DND-41 (cell line): ENCODE measurements around the gene DEPP1.

Source experiments
- EZH2 ChIP-seq: IDR thresholded peaks from 3 replicates; pipeline ENCODE4 v1.6.1; 2012; ENCODE audit warnings: borderline replicate concordance, low read depth, mild to moderate bottlenecking, moderate library complexity, low read length, inconsistent platforms; ENCODE audit not compliant: severe bottlenecking
- TF ChIP-seq, protein P1 (sequence below): IDR thresholded peaks from 2 replicates; pipeline ENCODE4 v1.5.1; 2012; ENCODE audit warnings: borderline replicate concordance, low read length, moderate library complexity, mild to moderate bottlenecking; ENCODE audit not compliant: poor library complexity, severe bottlenecking; ENCODE audit errors: extremely low read depth

DNA sequence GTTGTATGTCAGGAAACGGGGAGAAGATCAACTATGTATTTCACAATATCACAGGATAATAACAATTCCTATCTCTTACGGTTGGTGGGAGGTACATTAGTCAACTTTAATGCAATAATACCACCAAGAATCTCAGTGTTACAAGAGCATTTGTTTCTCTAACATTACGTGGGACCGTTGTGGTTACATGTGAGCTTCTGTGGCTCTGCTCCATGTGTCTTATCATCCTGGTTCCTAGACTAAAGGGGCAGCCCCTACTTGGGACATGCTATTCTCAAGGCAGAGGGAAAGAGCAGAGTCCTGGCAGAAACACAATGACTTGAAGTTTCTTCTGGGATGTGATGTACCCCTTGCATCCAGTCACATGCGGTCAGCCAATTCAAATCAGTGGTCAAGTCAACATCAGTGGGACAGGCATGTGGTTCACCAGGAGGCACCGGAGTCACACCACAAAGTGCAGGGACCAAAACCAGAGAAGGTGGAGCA lies 19.6 kb upstream of the DEPP1 start:
- TF ChIP-seq EZH2 = no peak
- TF ChIP-seq, protein P1, sequence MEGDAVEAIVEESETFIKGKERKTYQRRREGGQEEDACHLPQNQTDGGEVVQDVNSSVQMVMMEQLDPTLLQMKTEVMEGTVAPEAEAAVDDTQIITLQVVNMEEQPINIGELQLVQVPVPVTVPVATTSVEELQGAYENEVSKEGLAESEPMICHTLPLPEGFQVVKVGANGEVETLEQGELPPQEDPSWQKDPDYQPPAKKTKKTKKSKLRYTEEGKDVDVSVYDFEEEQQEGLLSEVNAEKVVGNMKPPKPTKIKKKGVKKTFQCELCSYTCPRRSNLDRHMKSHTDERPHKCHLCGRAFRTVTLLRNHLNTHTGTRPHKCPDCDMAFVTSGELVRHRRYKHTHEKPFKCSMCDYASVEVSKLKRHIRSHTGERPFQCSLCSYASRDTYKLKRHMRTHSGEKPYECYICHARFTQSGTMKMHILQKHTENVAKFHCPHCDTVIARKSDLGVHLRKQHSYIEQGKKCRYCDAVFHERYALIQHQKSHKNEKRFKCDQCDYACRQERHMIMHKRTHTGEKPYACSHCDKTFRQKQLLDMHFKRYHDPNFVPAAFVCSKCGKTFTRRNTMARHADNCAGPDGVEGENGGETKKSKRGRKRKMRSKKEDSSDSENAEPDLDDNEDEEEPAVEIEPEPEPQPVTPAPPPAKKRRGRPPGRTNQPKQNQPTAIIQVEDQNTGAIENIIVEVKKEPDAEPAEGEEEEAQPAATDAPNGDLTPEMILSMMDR = no peak
